Measurements from ENCODE around the gene TLE5. TPM values are rescaled to one million over a fixed set of nuclear protein-coding genes. Genes with fewer than 3 reads are reported as not detected.

TLE5 gene
- total and polyA plus RNA-seq, 2 of the 4 experiments (the other 2 are of a cell fraction) = 119 to 407 TPM

DNA sequence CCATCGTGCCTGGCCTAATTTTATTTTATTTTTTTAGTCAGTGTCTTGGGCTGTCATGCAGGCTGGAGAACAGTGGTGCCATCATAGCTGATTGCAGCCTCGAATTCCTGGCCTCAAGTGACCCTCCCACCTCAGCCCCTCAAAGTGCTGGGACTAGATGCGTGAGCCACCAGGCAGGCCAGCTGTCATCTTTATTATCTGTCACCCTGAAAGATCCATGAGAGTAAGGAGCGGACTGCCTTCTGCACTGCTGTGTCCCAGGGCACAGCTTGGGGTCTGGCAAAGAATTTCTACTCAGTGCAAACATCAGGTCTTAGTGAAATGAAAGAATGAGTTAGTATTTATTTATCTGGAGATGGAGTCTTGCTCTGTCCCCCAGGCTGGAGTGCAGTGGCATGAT is 9.5 kb upstream of the TLE5 start:
- ATAC-seq (ENCODE audit: low read depth) = no peak
- H3K9me3 ChIP-seq (ENCODE audit: control insufficient read depth, insufficient read depth, low read length) = no peaks in the 10 kb centered on the region
- H3K27me3 ChIP-seq (ENCODE audit: control insufficient read depth, insufficient read depth, low read length) = no peaks in the 10 kb centered on the region
- H4K20me1 ChIP-seq (ENCODE audit: insufficient read depth, low read length) = no peaks in the 10 kb centered on the region
- POLR2A ChIA-PET (ENCODE audit: unreplicated experiment) = no interaction called here
- no peaks in the 10 kb centered on the region for H3K79me1 ChIP-seq (ENCODE audit: low read depth in 1 of 2, low read length in 2 of 2)
- no peak overlapping the region for H4K91ac ChIP-seq (ENCODE audit: insufficient read depth, low read depth, low read length)
- H4K8ac ChIP-seq (ENCODE audit: low read depth in 2 of 2, low read length in 2 of 2) = no peak overlapping the region
- CTCF ChIA-PET = no interaction called here
- TF ChIP-seq MAFK (IDR thresholded peaks at IDR 0.05; ENCODE audit: low read depth, low read length) = no peak
- no peak for TF ChIP-seq MXI1 (IDR thresholded peaks at IDR 0.05; ENCODE audit: borderline replicate concordance, low read depth, low read length)
- no peak for TF ChIP-seq CEBPB (IDR thresholded peaks at IDR 0.05; ENCODE audit: low read depth, low read length)
- TF ChIP-seq BHLHE40 (IDR thresholded peaks at IDR 0.05; ENCODE audit: low read depth, low read length) = no peak
- TF ChIP-seq, protein P1, sequence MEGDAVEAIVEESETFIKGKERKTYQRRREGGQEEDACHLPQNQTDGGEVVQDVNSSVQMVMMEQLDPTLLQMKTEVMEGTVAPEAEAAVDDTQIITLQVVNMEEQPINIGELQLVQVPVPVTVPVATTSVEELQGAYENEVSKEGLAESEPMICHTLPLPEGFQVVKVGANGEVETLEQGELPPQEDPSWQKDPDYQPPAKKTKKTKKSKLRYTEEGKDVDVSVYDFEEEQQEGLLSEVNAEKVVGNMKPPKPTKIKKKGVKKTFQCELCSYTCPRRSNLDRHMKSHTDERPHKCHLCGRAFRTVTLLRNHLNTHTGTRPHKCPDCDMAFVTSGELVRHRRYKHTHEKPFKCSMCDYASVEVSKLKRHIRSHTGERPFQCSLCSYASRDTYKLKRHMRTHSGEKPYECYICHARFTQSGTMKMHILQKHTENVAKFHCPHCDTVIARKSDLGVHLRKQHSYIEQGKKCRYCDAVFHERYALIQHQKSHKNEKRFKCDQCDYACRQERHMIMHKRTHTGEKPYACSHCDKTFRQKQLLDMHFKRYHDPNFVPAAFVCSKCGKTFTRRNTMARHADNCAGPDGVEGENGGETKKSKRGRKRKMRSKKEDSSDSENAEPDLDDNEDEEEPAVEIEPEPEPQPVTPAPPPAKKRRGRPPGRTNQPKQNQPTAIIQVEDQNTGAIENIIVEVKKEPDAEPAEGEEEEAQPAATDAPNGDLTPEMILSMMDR (conservative IDR thresholded peaks at IDR 0.05; ENCODE audit: low read depth, low read length) = no peak
- TF ChIP-seq RCOR1 (IDR thresholded peaks at IDR 0.05; ENCODE audit: insufficient replicate concordance, low read length) = no peak
- no peak for TF ChIP-seq RAD21 (IDR thresholded peaks at IDR 0.05; ENCODE audit: low read length)
- no peak for TF ChIP-seq FOS (IDR thresholded peaks at IDR 0.05; ENCODE audit: low read depth, low read length)
- no peak for TF ChIP-seq ELK1 (IDR thresholded peaks at IDR 0.05; ENCODE audit: borderline replicate concordance, low read depth, low read length)
- TF ChIP-seq RFX5 (IDR thresholded peaks at IDR 0.05; ENCODE audit: low read depth, low read length) = no peak
- TF ChIP-seq CHD1 (IDR thresholded peaks at IDR 0.05; ENCODE audit: low read depth, low read length) = no peak
- no peak for TF ChIP-seq USF2 (IDR thresholded peaks at IDR 0.05; ENCODE audit: low read depth, low read length)
- TF ChIP-seq NFE2L2 (IDR thresholded peaks at IDR 0.05; ENCODE audit: low read depth, low read length) = no peak
- no peak for TF ChIP-seq POLR2A (IDR thresholded peaks at IDR 0.05; ENCODE audit: low read depth, low read length)
- no peak for TF ChIP-seq SMC3 (IDR thresholded peaks at IDR 0.05; ENCODE audit: low read depth, low read length)
- TF ChIP-seq MAZ (IDR thresholded peaks at IDR 0.05; ENCODE audit: borderline replicate concordance, low read depth, low read length) = no peak
- H2AK9ac ChIP-seq (replicated peaks; ENCODE audit: low read depth, low read length, poor library complexity) = no peak overlapping the region
- H3K27ac ChIP-seq (ENCODE audit: insufficient read depth, low read length) = no peak overlapping the region
- BruUV-seq (replicated peaks) = no TSS peak
- no peak overlapping the region for H2BK120ac ChIP-seq (ENCODE audit: low read depth, low read length)
- no peaks in the 10 kb centered on the region; the same call in 1 of the 2 replicates for H3K9me1 ChIP-seq (ENCODE audit: insufficient read depth, low read length)
- intact Hi-C loops (cut with micrococcal nuclease) = no loop called here
- no peak overlapping the region for H2BK20ac ChIP-seq (ENCODE audit: low read depth, low read length)
- H3K4me2 ChIP-seq (ENCODE audit: low read depth, low read length) = no peak overlapping the region
- H3K4me3 ChIP-seq (ENCODE audit: insufficient read depth, low read depth, low read length) = no peak overlapping the region
- no peak overlapping the region for H3K56ac ChIP-seq (ENCODE audit: extremely low read depth, insufficient read depth, low read length)
- dilution Hi-C loops (cut with HindIII; ENCODE audit: low sequenced_read_pairs, unreplicated experiment) = no loop called here
- H3K4me1 ChIP-seq (ENCODE audit: control insufficient read depth, insufficient read depth, low read length) = peaks cover 2% of the 10 kb centered on the region; the same call in 1 of the 2 replicates
- peak overlapping the region; percentile 63 for H2AFZ ChIP-seq (replicated peaks; ENCODE audit: low read length, poor library complexity)
- no peak overlapping the region for H3K14ac ChIP-seq (replicated peaks; ENCODE audit: low read depth, low read length)
- DNase-seq = no peak
- in situ Hi-C loops (cut with MboI; ENCODE audit: low sequenced_read_pairs) = no loop called here
- no peak overlapping the region for H3K4ac ChIP-seq (ENCODE audit: low read depth, low read length)
- no peak overlapping the region for H2BK15ac ChIP-seq (ENCODE audit: low read depth, low read length)
- H3K18ac ChIP-seq (ENCODE audit: low read depth, low read length) = no peak overlapping the region
- no peak overlapping the region for H4K5ac ChIP-seq (ENCODE audit: low read depth, low read length)
- no CpG with 5 or more reads among the region's 4 CpGs for whole genome bisulfite sequencing, 2 experiments (ENCODE audit: extremely low coverage in 2 of 2, insufficient read length in 1 of 2)
- no peak overlapping the region for H2BK5ac ChIP-seq (ENCODE audit: low read depth, low read length, poor library complexity, severe bottlenecking)
- no peak overlapping the region for H2AK5ac ChIP-seq (ENCODE audit: low read depth, low read length)
- no peak overlapping the region for H3K9ac ChIP-seq (ENCODE audit: low read depth, low read length)
- no peak overlapping the region for H3K23ac ChIP-seq (ENCODE audit: low read depth, low read length)
- no peaks in the 10 kb centered on the region for H3K36me3 ChIP-seq (ENCODE audit: control insufficient read depth, insufficient read depth, low read length)

Data from IMR-90 (cell line).